ENCODE data around the gene ACAN.

ACAN gene

GRCh38 chr15:88803920-88804247 is 648 bp downstream of the ACAN start:
- Histone ChIP-seq H2BK5ac (ENCODE audit: low read length) (no peak overlapping the region), H2AK5ac (ENCODE audit: low read depth, low read length) (no peak overlapping the region), H2BK120ac (ENCODE audit: low read depth, low read length) (no peak overlapping the region), H4K8ac (ENCODE audit: low read depth, low read length) (no peak overlapping the region), H2BK12ac (ENCODE audit: low read length) (no peak overlapping the region), H3K4me2 (ENCODE audit: insufficient read depth, low read length, poor library complexity, severe bottlenecking) (peak overlapping the region; percentile 95), H3K27ac (replicated peaks; ENCODE audit: low read length) (no peak overlapping the region), H3K23ac (ENCODE audit: low read depth, low read length, poor library complexity) (no peak overlapping the region), H2AFZ (ENCODE audit: low read length) (peak overlapping the region; percentile 87), H3K9me3 (replicated peaks in 1 of 2; ENCODE audit: control insufficient read depth in 2 of 2, insufficient read depth in 1 of 2, low read depth in 1 of 2, low read length in 2 of 2) (no peaks in the 10 kb centered on the region), H3K36me3 (replicated peaks in 1 of 2; ENCODE audit: control insufficient read depth in 2 of 2, insufficient read depth in 2 of 2, low read length in 2 of 2) (no peaks in the 10 kb centered on the region), H3K27me3 (ENCODE audit: control insufficient read depth in 3 of 3, insufficient read depth in 3 of 3, low read depth in 1 of 3, low read length in 3 of 3) (peaks cover 0 to 84% (median 30%) of the 10 kb centered on the region in 3 experiments), H4K91ac (ENCODE audit: low read depth, low read length, poor library complexity) (no peak overlapping the region), H3K4me1 (ENCODE audit: control insufficient read depth in 2 of 2, insufficient read depth in 1 of 2, low read depth in 1 of 2, low read length in 2 of 2) (peaks cover 0 to 7% of the 10 kb centered on the region in 2 donors), H3K4me3 (ENCODE audit: low read length in 2 of 2) (peak overlapping the region in 1 of 2 donors; percentile 87), H3K14ac (ENCODE audit: low read length) (no peak overlapping the region), H3K4ac (ENCODE audit: low read length) (no peak overlapping the region), H3K9ac (ENCODE audit: low read depth, low read length, poor library complexity) (peak overlapping the region; percentile 75), H3K79me1 (ENCODE audit: low read depth, low read length) (no peaks in the 10 kb centered on the region), H2BK15ac (ENCODE audit: low read length) (peak overlapping the region; percentile 54), H3K18ac (ENCODE audit: low read length) (no peak overlapping the region)
- no peak for DNase-seq (ENCODE audit: low spot score)
- no CpG with 5 or more reads among the region's 10 CpGs for WGBS, 2 donors (ENCODE audit: extremely low coverage in 2 of 2, insufficient read length in 2 of 2, insufficient replicate concordance in 1 of 2)

- Histone ChIP-seq H3K9ac (ENCODE audit: low read depth, low read length, poor library complexity) (no peak overlapping the region), H3K36me3 (replicated peaks in 1 of 2; ENCODE audit: control insufficient read depth in 2 of 2, insufficient read depth in 2 of 2, low read length in 2 of 2) (no peaks in the 10 kb centered on the region), H3K4me2 (ENCODE audit: insufficient read depth, low read length, poor library complexity, severe bottlenecking) (no peak overlapping the region), H3K23ac (ENCODE audit: low read depth, low read length, poor library complexity) (no peak overlapping the region), H3K27ac (replicated peaks; ENCODE audit: low read length) (no peak overlapping the region), H4K8ac (ENCODE audit: low read depth, low read length) (no peak overlapping the region), H3K79me1 (ENCODE audit: low read depth, low read length) (no peaks in the 10 kb centered on the region), H2AK5ac (ENCODE audit: low read depth, low read length) (no peak overlapping the region), H4K91ac (ENCODE audit: low read depth, low read length, poor library complexity) (no peak overlapping the region), H3K18ac (ENCODE audit: low read length) (no peak overlapping the region), H2BK15ac (ENCODE audit: low read length) (no peak overlapping the region), H2BK12ac (ENCODE audit: low read length) (no peak overlapping the region), H3K4me1 (ENCODE audit: control insufficient read depth in 2 of 2, insufficient read depth in 1 of 2, low read depth in 1 of 2, low read length in 2 of 2) (peaks cover 0 to 7% of the 10 kb centered on the region in 2 donors), H3K4me3 (ENCODE audit: low read length in 2 of 2) (no peak overlapping the region), H2BK5ac (ENCODE audit: low read length) (no peak overlapping the region), H3K14ac (ENCODE audit: low read length) (no peak overlapping the region), H3K27me3 (ENCODE audit: control insufficient read depth in 3 of 3, insufficient read depth in 3 of 3, low read depth in 1 of 3, low read length in 3 of 3) (peaks cover 0 to 82% (median 30%) of the 10 kb centered on the region in 3 experiments), H3K4ac (ENCODE audit: low read length) (no peak overlapping the region), H2BK120ac (ENCODE audit: low read depth, low read length) (no peak overlapping the region), H3K9me3 (replicated peaks in 1 of 2; ENCODE audit: control insufficient read depth in 2 of 2, insufficient read depth in 1 of 2, low read depth in 1 of 2, low read length in 2 of 2) (no peaks in the 10 kb centered on the region), H2AFZ (ENCODE audit: low read length) (no peak overlapping the region)
- DNase-seq (ENCODE audit: low spot score) = no peak
- no CpG with 5 or more reads among the region's 10 CpGs for WGBS, 2 donors (ENCODE audit: extremely low coverage in 2 of 2, insufficient read length in 2 of 2, insufficient replicate concordance in 1 of 2)
These were observed 1.0 kb downstream of the ACAN start for GRCh38 chr15:88804257-88804656.

- H2AFZ ChIP-seq (ENCODE audit: low read length) = no peak overlapping the region
- H3K36me3 ChIP-seq (replicated peaks in 1 of 2; ENCODE audit: control insufficient read depth in 2 of 2, insufficient read depth in 2 of 2, low read length in 2 of 2) = no peaks in the 10 kb centered on the region
- no peak overlapping the region for H3K4ac ChIP-seq (ENCODE audit: low read length)
- peaks cover 0 to 7% of the 10 kb centered on the region in 2 donors for H3K4me1 ChIP-seq (ENCODE audit: control insufficient read depth in 2 of 2, insufficient read depth in 1 of 2, low read depth in 1 of 2, low read length in 2 of 2)
- no peak overlapping the region for H3K4me3 ChIP-seq (ENCODE audit: low read length in 2 of 2)
- no peak overlapping the region for H3K4me2 ChIP-seq (ENCODE audit: insufficient read depth, low read length, poor library complexity, severe bottlenecking)
- no peak overlapping the region for H3K27ac ChIP-seq (replicated peaks; ENCODE audit: low read length)
- no peaks in the 10 kb centered on the region for H3K79me1 ChIP-seq (ENCODE audit: low read depth, low read length)
- H2AK5ac ChIP-seq (ENCODE audit: low read depth, low read length) = no peak overlapping the region
- H3K9me3 ChIP-seq (replicated peaks in 1 of 2; ENCODE audit: control insufficient read depth in 2 of 2, insufficient read depth in 1 of 2, low read depth in 1 of 2, low read length in 2 of 2) = no peaks in the 10 kb centered on the region
- no peak overlapping the region for H3K9ac ChIP-seq (ENCODE audit: low read depth, low read length, poor library complexity)
- no peak overlapping the region for H4K91ac ChIP-seq (ENCODE audit: low read depth, low read length, poor library complexity)
- no peak overlapping the region for H3K14ac ChIP-seq (ENCODE audit: low read length)
- H3K18ac ChIP-seq (ENCODE audit: low read length) = no peak overlapping the region
- H3K27me3 ChIP-seq (ENCODE audit: control insufficient read depth in 3 of 3, insufficient read depth in 3 of 3, low read depth in 1 of 3, low read length in 3 of 3) = peaks cover 0 to 73% (median 30%) of the 10 kb centered on the region in 3 experiments
- H2BK15ac ChIP-seq (ENCODE audit: low read length) = no peak overlapping the region
- no peak overlapping the region for H2BK12ac ChIP-seq (ENCODE audit: low read length)
- no peak for DNase-seq (ENCODE audit: low spot score)
- H2BK5ac ChIP-seq (ENCODE audit: low read length) = no peak overlapping the region
- no peak overlapping the region for H2BK120ac ChIP-seq (ENCODE audit: low read depth, low read length)
- no peak overlapping the region for H3K23ac ChIP-seq (ENCODE audit: low read depth, low read length, poor library complexity)
- no peak overlapping the region for H4K8ac ChIP-seq (ENCODE audit: low read depth, low read length)
- no CpG with 5 or more reads among the region's 9 CpGs for WGBS, 2 donors (ENCODE audit: extremely low coverage in 2 of 2, insufficient read length in 2 of 2, insufficient replicate concordance in 1 of 2)
These were observed 2.0 kb downstream of the ACAN start for GRCh38 chr15:88805031-88805780.

GRCh38 chr15:88810446-88810845 is 7.2 kb downstream of the ACAN start:
- peaks cover 0 to 33% (median 0%) of the 10 kb centered on the region in 3 experiments for H3K27me3 ChIP-seq (ENCODE audit: control insufficient read depth in 3 of 3, insufficient read depth in 3 of 3, low read depth in 1 of 3, low read length in 3 of 3)
- no peak overlapping the region for H2BK15ac ChIP-seq (ENCODE audit: low read length)
- no peaks in the 10 kb centered on the region for H3K36me3 ChIP-seq (replicated peaks in 1 of 2; ENCODE audit: control insufficient read depth in 2 of 2, insufficient read depth in 2 of 2, low read length in 2 of 2)
- peaks cover 4 to 18% of the 10 kb centered on the region in 2 donors for H3K4me1 ChIP-seq (ENCODE audit: control insufficient read depth in 2 of 2, insufficient read depth in 1 of 2, low read depth in 1 of 2, low read length in 2 of 2)
- H3K9me3 ChIP-seq (replicated peaks in 1 of 2; ENCODE audit: control insufficient read depth in 2 of 2, insufficient read depth in 1 of 2, low read depth in 1 of 2, low read length in 2 of 2) = no peaks in the 10 kb centered on the region
- no peak overlapping the region for H3K4me3 ChIP-seq (ENCODE audit: low read length in 2 of 2)
- no peak overlapping the region for H2BK120ac ChIP-seq (ENCODE audit: low read depth, low read length)
- no peak overlapping the region for H4K91ac ChIP-seq (ENCODE audit: low read depth, low read length, poor library complexity)
- H2AFZ ChIP-seq (ENCODE audit: low read length) = no peak overlapping the region
- H3K9ac ChIP-seq (ENCODE audit: low read depth, low read length, poor library complexity) = no peak overlapping the region
- H3K18ac ChIP-seq (ENCODE audit: low read length) = peak overlapping the region; percentile 41
- no peak overlapping the region for H2BK5ac ChIP-seq (ENCODE audit: low read length)
- no peak overlapping the region for H3K4me2 ChIP-seq (ENCODE audit: insufficient read depth, low read length, poor library complexity, severe bottlenecking)
- peak overlapping the region; percentile 42 for H2AK5ac ChIP-seq (ENCODE audit: low read depth, low read length)
- no peak overlapping the region for H3K14ac ChIP-seq (ENCODE audit: low read length)
- no peak overlapping the region for H3K23ac ChIP-seq (ENCODE audit: low read depth, low read length, poor library complexity)
- peaks cover 2% of the 10 kb centered on the region for H3K79me1 ChIP-seq (ENCODE audit: low read depth, low read length)
- H3K27ac ChIP-seq (replicated peaks; ENCODE audit: low read length) = no peak overlapping the region
- H4K8ac ChIP-seq (ENCODE audit: low read depth, low read length) = no peak overlapping the region
- no peak overlapping the region for H3K4ac ChIP-seq (ENCODE audit: low read length)
- no peak for DNase-seq (ENCODE audit: low spot score)
- H2BK12ac ChIP-seq (ENCODE audit: low read length) = no peak overlapping the region
- WGBS, 2 donors (ENCODE audit: extremely low coverage in 2 of 2, insufficient read length in 2 of 2, insufficient replicate concordance in 1 of 2) = no CpG with 5 or more reads among the region's 6 CpGs

All from neuronal stem cell (in vitro differentiated cells).